Stimulated activated CD4-positive, alpha-beta T cell treated with anti-CD3 and anti-CD28 coated beads, Interleukin-12 subunit alpha, Interleukin-12 subunit beta, amount 100 ng/mL, for 4 hours (primary cell): ENCODE data around the gene SH3BP5.

Experiments used
- DNase-seq: peaks from one replicate; pipeline ENCODE4 v3.0.0-alpha.2; 2020

The SH3BP5 gene

DNA sequence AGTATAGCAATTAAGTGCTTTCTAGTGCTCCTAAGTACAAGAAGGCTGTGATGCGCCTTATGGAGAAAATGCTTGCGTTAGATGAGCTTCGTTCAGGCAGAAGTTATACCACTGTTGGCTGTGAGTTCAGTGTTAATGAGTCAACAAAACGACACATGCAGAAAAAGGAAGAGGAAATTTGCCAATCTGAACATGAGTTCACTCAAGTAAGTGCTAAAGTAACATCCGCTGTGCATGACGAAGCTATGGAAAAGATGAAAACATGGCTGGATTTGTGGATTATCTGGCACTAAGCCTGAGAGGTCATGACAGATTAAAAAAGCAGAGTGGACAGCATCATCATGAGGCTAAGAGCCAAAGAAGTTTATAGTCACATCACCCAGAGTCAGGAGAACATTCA is 36.9 kb downstream of the SH3BP5 start:
- no peak for DNase-seq

DNA sequence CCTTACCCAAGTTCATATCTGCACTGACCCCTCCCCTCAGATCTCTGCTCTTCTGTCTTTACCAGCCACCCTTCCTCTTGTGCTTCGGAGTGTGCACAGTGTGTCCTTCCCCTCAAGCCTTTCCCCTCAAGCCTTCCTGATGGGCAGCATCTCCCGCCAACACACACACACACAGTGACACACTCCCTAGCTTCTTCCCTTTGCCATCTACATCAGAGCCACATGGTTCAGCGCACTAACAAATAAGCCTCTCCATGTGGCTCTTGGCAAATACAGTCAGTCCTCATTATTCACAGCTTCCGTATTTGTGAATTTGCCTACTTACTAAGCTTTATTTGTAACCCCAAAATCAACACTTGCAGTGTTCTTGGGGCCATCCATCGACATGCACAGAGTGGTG is 37.5 kb downstream of the SH3BP5 start:
- no peak for DNase-seq

DNA sequence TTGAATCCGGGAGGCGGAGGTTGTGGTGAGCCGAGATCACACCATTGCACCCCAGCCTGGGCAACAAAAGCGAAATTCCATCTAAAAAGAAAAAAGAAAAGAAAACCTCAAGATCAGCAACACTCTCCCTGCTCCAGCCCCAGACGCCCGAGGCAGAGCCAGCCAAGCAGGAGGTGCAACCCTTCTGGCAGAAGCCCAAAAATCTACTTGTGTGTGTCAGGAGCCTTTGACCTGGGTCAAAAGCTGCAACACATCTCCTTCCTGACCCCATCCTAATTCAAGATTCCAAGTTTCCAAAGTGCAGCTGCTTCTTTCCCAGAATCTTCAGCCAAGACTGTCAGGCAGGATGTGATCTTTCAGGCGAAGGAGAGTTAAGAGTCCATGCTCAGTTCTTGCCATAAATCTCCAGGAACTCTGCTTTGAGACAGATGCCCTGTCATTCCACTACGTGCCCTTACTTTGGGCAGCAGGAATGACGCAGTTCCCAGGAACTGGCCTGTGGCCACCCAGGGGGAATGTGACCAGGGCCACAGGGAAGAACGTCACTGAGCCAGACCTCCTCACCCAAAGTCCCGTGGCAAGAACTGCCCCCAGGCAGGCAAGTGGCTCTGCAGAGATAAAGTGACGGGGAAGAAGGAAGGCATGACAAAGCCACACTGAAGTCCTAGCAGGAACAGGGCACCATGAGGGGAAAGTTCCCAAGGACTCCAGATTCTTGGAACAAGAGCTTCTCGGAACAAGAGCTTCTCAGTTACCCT is 39.4 kb downstream of the SH3BP5 start:
- DNase-seq = no peak

DNA sequence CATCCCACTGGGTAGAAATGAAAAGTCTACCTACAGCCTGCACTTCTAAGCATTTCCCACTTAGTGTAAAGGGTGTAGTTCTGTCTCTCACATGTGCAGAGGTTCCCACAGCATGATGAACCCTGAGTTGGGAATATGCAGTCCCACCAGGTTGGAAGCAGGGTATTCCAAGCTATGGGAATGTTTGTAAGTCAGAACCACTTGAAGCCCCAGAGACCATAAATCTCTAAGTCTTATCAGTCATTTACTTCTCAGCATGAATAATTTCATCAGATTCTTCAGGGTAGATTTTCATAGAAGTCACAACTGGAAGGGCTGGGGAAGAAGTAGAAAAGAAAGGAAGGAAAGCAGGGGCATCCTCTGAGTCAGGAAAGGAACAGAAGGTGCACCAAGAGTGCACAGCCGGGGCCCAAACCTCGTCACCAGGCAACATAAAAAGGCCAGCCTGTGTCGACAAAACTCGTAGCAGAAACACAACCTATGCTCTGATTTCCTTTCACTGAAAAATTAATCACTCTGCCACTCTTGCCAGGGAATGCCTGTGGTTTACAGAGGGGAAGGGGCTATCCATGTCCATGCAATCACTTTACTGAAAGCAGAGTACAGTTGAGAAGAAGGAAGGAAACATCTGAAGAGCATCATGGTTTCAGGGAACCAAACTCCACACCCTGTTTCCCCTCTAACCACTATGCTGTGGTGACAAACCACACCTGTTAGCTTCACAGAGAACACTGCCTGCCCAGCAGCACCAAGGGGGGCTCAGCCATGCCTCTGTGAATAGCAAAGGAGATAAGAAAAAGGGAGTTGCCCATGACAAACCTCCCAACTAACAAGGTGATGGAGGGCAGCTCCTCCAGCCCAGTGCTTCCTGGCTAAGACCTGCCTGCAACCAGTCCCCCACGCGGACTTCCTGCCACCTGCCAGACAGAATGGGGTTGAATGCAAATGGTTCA is 40.5 kb downstream of the SH3BP5 start:
- no peak for DNase-seq

DNA sequence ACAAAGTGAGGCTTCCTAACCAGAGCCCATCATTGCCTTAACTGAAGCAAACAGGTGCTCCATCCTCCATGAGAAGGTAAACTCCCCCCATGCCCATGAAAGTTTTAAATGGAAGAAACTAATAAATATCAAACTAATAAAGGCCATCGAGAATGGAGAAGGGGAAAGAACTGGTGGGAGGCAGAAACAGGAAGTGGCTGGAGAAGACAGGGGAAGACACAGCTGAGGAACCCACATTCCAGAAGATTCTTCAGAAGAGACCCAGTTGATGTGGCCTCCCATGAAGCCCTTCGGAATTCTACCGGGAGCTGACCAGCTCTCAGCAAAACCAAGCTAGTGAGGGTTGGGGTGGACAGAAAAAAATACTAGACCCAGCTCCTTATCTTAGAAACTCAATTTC is 41.6 kb downstream of the SH3BP5 start:
- DNase-seq = no peak

DNA sequence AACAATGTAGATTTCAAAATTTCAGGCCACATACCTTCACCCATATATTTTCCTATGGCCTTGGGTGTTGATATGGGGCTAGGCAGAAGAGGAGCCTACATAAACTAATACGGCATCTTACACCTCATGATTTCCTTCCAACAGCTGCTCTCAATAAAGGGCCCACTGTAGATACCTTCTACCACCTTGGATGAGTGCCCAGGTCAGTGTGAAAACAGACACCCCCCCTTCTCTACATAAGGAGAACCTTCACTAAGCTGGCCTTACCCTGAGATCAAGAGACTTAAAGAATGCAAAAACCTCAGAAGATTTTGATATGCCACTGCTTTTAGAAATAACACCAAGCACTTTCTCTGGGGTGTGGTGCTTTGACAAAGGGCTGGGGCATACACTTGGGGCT is 42.7 kb downstream of the SH3BP5 start:
- no peak for DNase-seq

DNA sequence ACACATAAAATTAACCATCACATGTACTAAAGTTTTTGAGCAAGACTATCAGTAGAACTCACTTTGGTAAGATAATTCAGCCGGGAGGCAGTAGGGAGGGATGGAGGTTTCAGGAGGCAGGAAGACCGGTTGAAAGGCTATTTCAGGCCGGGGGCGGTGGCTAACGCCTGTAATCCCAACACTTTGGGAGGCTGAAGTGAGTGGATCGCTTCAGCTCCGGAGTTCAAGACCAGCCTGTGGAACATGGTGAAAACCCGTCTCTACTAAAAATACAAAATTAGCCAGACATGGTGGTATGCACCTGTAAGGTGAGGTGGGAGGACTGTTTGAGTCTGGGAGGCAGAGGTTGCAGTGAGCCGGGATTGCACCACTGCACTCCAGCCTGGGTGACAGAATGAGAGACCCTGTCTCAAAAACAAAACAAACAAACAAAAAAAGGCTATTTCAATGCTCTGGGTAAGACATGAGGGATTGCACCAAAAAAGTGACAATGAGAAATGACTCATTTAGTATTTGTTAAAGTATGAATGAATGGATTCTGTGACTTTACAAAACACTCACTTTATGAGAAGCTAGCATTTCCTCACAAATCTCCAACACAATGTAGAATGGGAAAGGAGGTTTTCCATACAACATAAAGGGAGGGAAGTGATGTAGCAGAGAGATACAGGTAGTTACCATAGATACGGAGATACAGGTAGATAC is 43.9 kb downstream of the SH3BP5 start:
- DNase-seq = no peak

DNA sequence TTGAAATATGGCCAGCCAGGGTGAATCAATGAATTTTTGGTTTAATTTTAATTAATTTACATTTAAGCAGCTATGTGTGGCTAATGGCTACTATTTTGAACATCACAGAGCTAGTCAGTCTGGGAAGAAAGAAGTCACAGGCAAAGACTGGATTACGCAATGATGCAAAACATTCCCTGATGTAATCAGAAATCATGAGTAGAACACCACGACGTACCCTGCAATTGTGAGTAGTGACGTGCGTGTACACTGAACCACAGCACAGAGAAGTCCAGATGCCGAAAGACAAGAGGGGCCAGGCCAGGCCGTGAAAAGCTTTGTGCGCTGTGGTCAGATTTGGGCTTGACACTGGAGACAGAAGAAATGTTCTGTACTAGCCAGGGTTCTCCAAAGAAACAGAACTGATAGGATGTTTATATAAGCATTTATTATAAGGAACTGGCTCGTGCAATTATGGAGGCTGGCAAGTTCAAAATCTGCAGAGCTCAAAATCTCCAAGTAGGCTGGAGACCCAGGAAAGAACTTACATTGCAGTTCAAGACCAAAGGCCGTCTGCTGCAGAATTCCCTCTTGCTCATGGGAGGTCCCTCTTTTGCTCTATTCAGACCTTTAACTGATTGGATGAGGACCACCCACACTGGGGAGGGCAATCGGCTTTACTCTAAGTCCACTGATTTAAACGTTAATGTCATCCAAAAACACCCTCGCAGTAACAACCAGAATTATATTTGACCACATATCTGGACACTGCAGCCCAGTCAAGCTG is 44.6 kb downstream of the SH3BP5 start:
- DNase-seq = no peak

DNA sequence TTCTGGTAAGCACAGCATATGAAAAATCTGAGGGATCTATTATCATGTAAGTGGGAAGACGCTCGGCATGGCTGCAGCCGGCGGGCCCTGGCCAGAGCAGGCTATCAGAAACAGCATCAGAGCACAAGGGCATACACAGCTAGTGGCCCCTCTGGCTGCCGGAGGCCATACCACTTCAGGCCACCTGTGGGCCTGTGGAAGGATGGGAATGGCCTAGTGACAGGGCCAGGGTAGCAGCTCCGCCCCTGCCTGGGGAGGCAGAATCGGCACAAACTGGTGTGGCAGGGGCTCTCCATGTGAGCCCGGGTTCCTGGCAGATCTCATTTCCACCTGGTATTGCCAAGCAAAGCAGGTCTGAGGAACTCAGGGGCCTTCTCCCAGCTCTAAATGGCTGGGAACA is 46.4 kb downstream of the SH3BP5 start:
- DNase-seq = no peak

DNA sequence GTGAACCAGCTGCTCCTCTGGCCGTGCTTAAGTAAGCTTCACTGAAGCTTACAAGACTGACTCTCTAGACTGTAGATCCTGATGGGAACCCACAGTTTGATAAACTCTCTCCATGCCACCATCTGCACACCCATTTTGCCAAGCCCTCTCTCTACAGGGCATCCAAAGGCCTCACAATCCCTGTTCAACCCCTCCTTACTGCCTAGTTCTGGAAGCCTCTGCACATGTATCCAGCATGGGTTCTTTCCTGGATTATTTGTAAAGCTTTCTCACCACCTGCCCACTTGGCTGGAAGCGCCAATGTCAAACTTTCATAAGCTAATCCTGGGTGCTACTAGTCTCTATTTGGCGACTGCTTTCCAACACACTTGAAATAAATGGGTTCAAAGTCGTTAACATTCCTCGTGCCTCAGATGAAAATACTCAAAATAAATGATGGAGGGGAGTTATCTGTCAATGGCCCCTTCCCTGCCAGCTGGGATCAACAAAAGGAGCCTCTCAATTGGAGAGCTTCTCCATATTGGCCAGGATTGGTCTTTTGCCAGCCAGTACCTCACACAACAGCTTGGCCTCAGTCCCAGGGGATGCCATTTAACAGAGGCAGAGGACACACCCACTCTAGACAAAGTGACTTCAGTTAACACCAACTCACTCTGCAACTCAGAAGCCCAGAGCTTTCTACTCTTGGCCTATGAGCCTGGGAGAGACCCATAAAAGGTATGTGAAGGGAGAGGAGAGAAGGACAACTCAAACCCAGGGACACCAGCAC is 48.1 kb downstream of the SH3BP5 start:
- DNase-seq = no peak

DNA sequence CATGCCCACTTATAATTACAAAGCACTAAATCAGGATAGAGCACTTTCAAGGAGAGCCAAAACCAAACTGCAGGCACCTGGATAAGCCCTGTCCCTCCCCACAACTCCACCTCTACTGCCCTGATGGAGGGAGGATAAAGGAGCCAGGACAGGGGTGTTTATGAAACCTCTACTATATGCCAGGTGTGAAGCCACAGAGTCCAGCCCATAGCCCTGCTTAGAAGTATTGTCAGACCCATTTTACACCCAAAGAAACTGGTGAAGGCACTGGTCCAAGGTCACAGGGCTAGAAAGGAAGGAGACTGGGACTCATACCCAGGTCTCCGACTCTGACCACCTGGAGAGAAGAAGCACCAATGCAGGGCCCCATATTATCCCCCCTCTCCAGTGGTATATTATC is 48.7 kb downstream of the SH3BP5 start:
- DNase-seq = no peak

DNA sequence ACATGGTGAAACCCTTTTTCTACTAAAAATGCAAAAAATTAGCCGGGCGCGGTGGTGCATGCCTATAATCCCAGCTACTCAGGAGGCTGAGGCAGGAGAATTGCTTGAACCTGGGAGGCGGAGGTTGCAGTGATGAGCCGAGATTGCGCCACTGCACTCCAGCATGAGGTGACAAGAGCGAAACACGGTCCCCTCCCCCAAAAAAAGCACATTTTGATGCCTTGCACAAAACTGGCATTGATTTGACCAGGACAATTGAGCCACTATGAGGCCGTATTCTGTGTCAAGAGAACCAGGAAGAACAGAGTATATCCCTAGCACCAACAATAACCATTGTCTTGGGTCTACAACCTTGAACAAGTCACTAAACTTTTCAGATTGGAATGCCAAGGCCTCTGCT is 50.6 kb downstream of the SH3BP5 start:
- no peak for DNase-seq

DNA sequence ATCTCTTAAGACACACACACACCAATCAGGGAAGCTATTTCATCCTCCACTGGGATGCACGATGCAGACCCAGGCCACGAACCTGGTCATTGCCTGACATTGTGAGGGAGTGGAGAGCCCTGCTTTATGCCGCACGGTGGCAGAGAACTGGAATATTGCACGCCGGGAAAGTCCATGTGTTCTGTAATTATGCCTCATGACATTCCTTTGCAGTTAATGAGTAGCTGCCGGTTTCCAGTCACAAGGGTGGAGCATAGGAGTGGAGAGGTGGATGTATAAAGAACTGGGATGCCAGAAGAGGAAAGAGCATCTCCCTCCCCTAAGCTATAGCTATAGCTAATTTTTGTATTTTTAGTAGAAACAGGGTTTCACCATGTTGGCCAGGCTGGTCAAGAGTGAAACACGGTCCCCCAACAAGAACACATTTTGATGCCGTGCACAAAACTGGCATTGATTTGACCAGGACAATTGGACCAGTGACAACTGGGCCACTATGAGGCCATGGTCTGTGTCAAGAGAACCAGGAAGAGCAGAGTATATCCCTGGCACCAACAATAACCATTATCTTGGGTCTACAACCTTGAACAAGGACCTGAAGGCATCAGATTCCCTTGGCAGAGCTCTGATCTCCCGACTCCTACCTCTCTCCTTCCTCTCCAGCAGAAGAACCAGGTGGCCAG is 51.4 kb downstream of the SH3BP5 start:
- no peak for DNase-seq

DNA sequence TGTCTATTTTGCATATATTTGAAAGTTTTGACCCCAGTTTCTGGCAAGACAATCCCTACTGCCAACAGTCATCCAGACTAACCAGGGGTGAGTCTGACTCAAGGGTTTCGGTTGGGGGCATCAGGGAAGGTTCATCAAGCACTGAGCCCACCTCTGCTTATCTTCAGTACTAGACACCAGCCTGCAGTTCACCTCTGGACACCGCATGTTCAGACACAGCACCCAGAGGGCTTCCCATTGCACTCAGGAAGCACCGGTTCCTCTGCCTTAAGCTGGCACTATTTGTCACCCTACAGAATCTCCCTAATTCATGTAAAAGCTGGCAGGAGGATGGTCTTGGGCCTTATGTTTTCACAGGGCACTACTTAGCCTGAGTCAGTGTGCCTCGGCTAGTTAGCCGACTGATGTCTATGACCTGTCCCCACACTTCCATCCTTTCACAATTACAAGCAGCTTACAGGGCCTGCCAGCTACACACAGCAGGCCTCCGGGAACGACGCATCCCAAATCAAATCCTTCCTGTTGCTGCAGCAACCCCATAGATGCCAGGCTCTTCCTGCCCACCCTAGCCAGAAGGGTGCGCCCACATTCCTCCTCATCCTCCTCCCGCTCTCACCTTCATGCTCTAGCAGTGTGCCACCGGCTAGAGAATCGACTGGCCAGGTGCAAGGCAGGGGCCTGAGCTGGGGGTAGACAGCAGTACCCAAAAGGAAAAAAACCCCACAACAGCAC is 52.5 kb downstream of the SH3BP5 start:
- DNase-seq = no peak

DNA sequence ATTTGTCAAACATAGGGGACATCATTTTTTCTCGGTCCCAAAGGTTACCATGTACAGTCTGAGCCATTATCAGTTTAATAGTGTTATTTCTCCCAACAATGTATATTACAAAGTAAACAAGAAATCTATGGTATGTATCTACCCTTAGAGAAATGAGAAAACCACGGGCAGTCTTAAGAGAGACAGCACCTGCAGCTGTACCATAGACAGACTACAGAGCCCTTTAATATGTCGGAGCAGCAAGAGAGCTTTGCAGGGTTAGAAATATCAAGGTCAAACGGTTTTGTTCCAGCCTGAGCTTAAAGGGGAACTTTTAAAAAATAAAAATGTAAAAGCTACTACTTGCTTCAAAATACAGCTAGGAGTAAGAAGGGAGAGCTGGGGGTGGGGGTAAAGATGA is 53.2 kb downstream of the SH3BP5 start:
- DNase-seq = no peak

DNA sequence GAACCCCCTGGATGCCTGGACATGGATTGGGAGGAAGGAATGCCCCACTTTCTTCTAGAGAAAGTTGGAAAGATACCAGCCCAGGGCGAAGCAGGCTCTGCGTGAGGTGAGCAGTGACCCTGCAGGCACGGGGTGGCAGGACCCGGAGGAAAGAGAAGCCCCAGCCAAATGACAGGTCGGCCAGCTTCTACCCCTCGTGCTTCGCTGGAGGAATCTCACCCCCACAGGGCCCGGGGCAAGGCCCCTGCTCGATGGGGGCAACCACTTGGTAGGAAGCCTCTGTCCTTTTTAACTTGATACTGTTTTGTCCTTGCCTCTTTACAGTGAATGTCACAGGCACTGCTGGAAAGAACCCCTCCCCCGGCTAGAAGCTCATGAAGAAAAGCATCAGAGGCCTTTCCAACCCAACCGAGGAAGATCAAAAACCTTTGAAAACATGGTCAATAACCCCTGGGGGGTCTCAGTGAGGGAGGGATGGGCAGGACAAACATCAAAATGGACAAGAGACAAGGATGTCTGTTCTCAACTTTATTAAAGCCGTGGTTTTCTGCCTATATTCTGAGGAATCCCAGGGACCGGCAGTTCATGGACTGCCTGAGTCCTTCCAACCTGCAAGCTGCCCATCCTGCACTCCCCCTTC is 54.4 kb downstream of the SH3BP5 start:
- DNase-seq = no peak

DNA sequence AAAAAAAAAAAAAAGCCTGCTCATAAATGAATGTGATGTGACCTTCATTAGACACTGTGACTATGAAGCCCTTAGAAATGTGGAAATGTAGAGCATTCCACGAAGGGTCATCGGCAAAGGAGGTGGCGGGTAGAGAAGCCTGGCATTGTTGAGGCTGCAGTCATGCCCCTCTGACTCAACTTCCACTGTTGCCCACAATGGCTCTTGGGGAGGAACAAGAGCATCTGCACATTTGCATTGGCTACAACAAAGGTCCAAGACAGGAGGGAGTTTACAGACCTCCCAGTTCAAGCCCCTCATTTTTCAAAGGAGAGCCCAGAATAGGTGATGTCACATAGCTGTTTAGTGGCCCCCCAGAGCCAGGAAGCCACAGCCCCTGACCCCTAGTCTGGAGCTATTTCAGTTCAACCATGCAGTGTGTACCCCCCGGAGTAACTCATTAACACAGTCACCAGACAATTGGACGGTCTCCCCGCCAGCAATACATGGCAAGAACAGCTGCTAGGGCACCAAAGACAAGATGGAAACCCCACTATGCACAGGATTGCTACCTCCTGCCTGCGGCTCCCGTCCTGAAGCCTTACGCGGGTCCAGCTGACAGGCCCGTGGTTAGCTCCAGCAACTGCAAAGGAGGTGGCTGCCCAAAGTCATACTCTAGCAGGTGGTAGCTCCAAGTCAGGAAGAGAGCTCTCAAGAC is 56.2 kb downstream of the SH3BP5 start:
- no peak for DNase-seq

DNA sequence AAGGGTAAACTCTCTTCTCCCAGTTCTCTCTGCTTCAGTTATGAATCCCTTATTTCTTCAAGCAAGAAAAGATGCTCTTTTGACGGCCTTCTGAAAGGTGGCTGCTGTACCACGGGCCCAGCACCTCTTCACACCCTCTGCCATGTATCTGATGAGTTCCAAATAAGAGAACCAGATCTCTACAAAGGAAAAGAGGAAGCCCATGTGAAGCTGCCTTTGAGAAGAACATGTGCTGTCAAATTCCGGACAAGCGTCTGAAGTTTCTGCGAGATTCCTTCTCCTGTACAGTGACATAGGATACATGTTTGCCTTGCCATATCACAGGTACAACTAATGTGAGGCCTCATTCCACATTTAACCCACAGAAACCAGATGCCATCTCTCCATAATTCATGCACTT is 59.2 kb downstream of the SH3BP5 start:
- DNase-seq = no peak

DNA sequence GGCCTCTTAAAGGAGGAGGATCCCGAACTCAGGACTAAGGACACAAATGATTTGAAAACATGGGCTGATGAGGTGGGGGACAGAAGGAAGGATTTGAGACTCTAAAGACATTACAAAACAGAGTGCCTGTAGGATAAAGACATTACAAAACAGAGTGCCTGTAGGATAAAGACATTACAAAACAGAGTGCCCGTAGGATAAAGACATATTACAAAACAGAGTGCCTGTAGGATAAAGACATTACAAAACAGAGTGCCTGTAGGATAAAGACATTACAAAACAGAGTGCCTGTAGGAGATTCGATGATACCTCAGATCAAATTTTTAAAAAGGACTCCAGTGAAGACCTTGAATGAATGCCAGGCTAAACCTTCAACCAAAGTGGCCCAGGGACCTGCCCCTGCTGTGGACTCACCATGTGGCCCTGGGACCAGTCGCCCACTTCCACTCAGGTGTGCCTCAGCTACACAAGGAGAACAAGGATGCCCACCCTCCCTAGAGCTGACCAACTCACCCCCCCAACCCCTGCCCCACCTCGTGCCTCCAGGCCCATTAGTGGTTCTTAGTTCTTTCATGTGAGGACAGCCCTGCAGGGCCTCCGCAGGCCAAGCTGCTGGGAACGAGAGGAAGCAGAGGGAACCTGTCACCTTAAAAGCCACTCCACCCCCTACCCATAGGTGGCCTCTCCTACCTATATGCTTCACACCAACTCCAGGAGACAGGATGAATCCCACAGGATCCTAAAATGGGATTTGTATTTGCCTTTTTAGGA is 59.8 kb downstream of the SH3BP5 start:
- no peak for DNase-seq
